NB4 (cell line): Measurements from ENCODE around the gene UBALD1.

ENCODE experiments used
- CTCF ChIP-seq: IDR thresholded peaks from one replicate; pipeline ENCODE4 v1.5.1; 2012; ENCODE audit warnings: low read depth, low read length
- MAX ChIP-seq: IDR thresholded peaks from 2 replicates; pipeline ENCODE4 v1.6.1; 2011; ENCODE audit warnings: low read depth, low read length
- MYC ChIP-seq: IDR thresholded peaks from 2 replicates; pipeline ENCODE4 v1.6.1; 2011; ENCODE audit warnings: low read depth, low read length
- POLR2A ChIP-seq: IDR thresholded peaks from 2 replicates; pipeline ENCODE4 v1.6.1; 2011; ENCODE audit warnings: mild to moderate bottlenecking; ENCODE audit not compliant: insufficient read length; ENCODE audit errors: extremely low read depth

- no peak for TF ChIP-seq POLR2A
- TF ChIP-seq CTCF, result no peak
- no peak for TF ChIP-seq MYC
- no peak for TF ChIP-seq MAX
Observed at GRCh38 chr16:4625560-4626159, 11.0 kb upstream of the UBALD1 start.
